Glutamatergic neuron (in vitro differentiated cells): ENCODE measurements around the gene ABCD1. TPM values are rescaled to one million over a fixed set of nuclear protein-coding genes. Genes with fewer than 3 reads are reported as not detected.

Source experiments
- DNase-seq: peaks from one replicate; pipeline ENCODE4 v3.0.0; 2022
- H3K27ac Mint-ChIP-seq: one replicate; pipeline ENCODE4 v1.8.0; 2020; ENCODE audit warnings: mild to moderate bottlenecking, mixed read lengths, inconsistent platforms; ENCODE audit not compliant: unreplicated experiment
- H3K27me3 Mint-ChIP-seq: one replicate; pipeline ENCODE4 v1.8.0; 2020; ENCODE audit warnings: mild to moderate bottlenecking, moderate library complexity, mixed read lengths, inconsistent platforms; ENCODE audit not compliant: unreplicated experiment
- H3K36me3 Mint-ChIP-seq: one replicate; pipeline ENCODE4 v1.8.0; 2020; ENCODE audit warnings: mild to moderate bottlenecking, mixed read lengths, inconsistent platforms; ENCODE audit not compliant: unreplicated experiment
- H3K4me1 Mint-ChIP-seq: one replicate; pipeline ENCODE4 v1.8.0; 2020; ENCODE audit warnings: mild to moderate bottlenecking, low read depth, mixed read lengths, inconsistent platforms; ENCODE audit not compliant: unreplicated experiment
- H3K4me3 Mint-ChIP-seq: one replicate; pipeline ENCODE4 v1.8.0; 2020; ENCODE audit warnings: mild to moderate bottlenecking, mixed read lengths, inconsistent platforms; ENCODE audit not compliant: unreplicated experiment
- H3K9me3 Mint-ChIP-seq: one replicate; pipeline ENCODE4 v1.8.0; 2020; ENCODE audit warnings: mild to moderate bottlenecking, moderate library complexity, mixed read lengths, inconsistent platforms; ENCODE audit not compliant: unreplicated experiment
- total RNA-seq: library from RNA; stranded (reverse); fragmentation: NEBNext Ultra II Directional; extraction: Animal tissue kit (Norgen Biotek cat#: 25700); gene quantifications from one replicate; pipeline ENCODE4 v1.2.1, GENCODE V29; 2021; ENCODE audit not compliant: unreplicated experiment
- TF ChIP-seq, protein P1 (sequence below): fragments of 200-600 bp; sonication (generic); IDR thresholded peaks from one replicate; pipeline ENCODE4 v1.5.0; 2021; ENCODE audit not compliant: partially characterized antibody, unreplicated experiment

The ABCD1 gene
- total RNA-seq, 1 donor from 2014 or later = 13.5 TPM

- Mint-ChIP-seq H3K9me3 (no peaks in the 10 kb centered on the region), H3K4me3 (no peak overlapping the region), H3K36me3 (no peaks in the 10 kb centered on the region), H3K27ac (no peak overlapping the region), H3K27me3 (no peaks in the 10 kb centered on the region), H3K4me1 (no peaks in the 10 kb centered on the region)
- DNase-seq = peak; percentile 11
- TF ChIP-seq, protein P1, sequence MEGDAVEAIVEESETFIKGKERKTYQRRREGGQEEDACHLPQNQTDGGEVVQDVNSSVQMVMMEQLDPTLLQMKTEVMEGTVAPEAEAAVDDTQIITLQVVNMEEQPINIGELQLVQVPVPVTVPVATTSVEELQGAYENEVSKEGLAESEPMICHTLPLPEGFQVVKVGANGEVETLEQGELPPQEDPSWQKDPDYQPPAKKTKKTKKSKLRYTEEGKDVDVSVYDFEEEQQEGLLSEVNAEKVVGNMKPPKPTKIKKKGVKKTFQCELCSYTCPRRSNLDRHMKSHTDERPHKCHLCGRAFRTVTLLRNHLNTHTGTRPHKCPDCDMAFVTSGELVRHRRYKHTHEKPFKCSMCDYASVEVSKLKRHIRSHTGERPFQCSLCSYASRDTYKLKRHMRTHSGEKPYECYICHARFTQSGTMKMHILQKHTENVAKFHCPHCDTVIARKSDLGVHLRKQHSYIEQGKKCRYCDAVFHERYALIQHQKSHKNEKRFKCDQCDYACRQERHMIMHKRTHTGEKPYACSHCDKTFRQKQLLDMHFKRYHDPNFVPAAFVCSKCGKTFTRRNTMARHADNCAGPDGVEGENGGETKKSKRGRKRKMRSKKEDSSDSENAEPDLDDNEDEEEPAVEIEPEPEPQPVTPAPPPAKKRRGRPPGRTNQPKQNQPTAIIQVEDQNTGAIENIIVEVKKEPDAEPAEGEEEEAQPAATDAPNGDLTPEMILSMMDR = no peak
These were observed 52.0 kb downstream of the ABCD1 start for GRCh38 chrX:153776611-153777045.

DNA sequence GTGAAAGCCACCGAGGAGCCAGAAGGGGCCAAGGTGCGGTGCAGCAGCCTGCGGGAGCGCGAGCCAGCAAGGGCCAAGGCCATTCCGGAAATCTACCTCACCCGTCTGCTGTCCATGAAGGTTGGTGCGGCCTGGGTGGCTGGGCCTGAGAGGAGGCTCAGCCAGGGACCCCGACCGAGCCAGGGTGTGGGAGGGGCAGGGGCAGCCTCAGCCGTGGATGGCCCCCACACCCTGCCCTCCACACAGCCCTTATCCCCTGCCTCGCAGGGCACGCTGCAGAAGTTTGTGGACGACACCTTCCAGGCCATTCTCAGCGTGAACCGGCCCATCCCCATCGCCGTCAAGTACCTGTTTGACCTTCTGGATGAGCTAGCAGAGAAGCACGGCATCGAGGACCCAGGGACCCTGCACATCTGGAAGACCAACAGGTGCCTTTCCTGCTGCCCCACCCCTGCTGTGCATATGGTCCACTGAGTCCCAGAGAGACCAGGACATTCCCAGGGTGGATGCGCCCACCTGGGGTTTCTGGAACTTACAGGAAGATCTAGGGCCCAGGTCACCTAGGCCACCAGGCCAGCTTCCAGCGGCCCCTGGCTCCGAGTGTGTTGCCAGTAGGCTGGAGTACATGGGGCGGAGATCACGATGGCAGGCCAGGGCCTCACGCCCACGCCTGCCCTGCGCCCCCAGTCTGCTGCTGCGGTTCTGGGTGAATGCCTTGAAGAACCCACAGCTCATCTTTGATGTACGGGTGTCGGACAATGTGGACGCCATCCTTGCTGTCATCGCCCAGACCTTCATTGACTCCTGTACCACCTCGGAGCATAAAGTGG, 52.8 kb downstream of the ABCD1 start:
- TF ChIP-seq, protein P1 = no peak
- H3K27me3 Mint-ChIP-seq = no peaks in the 10 kb centered on the region
- no peaks in the 10 kb centered on the region for H3K9me3 Mint-ChIP-seq
- H3K36me3 Mint-ChIP-seq = no peaks in the 10 kb centered on the region
- no peaks in the 10 kb centered on the region for H3K4me1 Mint-ChIP-seq
- DNase-seq = no peak
- H3K4me3 Mint-ChIP-seq = no peak overlapping the region
- H3K27ac Mint-ChIP-seq = no peak overlapping the region

DNA sequence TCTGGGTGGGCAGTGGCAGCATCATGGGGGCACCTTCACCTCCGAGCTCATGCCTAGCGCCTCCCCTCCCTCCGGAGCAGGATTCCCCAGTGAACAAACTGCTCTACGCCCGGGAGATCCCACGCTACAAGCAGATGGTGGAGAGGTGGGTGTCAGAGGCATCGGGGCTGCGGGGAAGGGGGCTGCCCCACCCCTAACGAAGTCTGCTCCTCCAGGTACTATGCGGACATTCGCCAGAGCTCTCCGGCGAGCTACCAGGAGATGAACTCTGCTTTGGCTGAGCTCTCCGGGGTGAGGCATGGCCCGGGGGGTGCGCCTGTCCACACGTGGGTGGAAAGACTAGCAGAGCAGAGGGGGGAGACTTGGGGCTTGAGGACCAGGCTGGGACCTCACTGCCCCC, 53.5 kb downstream of the ABCD1 start:
- H3K4me1 Mint-ChIP-seq = no peaks in the 10 kb centered on the region
- TF ChIP-seq, protein P1 = no peak
- no peaks in the 10 kb centered on the region for H3K36me3 Mint-ChIP-seq
- H3K27me3 Mint-ChIP-seq = no peaks in the 10 kb centered on the region
- DNase-seq = peak; percentile 0
- H3K9me3 Mint-ChIP-seq = no peaks in the 10 kb centered on the region
- H3K27ac Mint-ChIP-seq = no peak overlapping the region
- no peak overlapping the region for H3K4me3 Mint-ChIP-seq

GRCh38 chrX:153778684-153779101, 54.0 kb downstream of the ABCD1 start:
- Mint-ChIP-seq H3K4me1 (no peaks in the 10 kb centered on the region), H3K27me3 (no peaks in the 10 kb centered on the region), H3K27ac (no peak overlapping the region), H3K4me3 (no peak overlapping the region), H3K36me3 (no peaks in the 10 kb centered on the region), H3K9me3 (no peaks in the 10 kb centered on the region)
- TF ChIP-seq, protein P1 = no peak
- DNase-seq = peak; percentile 6

DNA sequence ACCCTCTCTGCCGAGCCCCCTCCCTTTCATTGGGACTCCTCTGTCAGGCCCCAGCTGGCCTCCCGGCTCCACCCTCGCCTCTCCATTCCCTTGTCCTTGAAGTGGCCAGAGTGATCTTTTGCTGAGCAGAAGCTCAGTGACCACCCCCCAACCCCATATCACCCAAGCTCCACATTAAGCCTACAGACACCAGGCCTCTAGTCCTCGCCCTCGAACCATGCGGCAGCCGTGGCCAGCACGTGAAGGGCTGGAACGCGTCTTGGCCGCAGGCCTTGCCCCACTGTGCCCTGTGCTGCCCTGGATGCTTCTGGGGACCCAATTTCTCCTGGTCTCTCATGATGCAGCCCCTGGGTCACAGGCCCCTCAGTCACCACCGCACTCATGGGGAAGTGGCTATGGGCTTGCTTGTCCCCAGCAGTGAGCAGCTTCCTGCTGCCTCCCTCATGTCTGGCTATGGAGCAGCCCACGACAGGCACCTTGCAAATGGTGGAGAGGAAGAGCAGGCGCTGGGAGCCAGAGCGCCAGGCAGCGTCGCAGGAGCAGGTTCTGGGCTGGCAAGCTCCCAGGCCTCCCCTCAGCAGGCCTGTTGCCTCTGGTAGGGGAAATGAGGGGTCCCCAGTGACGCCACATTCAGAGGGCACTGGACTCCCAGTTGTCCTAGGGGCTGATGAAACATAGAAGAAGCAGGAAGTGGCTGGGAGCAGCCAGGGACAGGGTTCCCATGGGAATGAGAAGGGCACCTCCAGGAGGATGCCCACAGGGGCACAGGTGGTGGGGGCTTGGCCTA, 55.4 kb downstream of the ABCD1 start:
- H3K4me3 Mint-ChIP-seq = no peak overlapping the region
- DNase-seq = no peak
- H3K4me1 Mint-ChIP-seq = no peaks in the 10 kb centered on the region
- no peaks in the 10 kb centered on the region for H3K27me3 Mint-ChIP-seq
- H3K27ac Mint-ChIP-seq = peak overlapping the region; percentile 18
- TF ChIP-seq, protein P1 = no peak
- H3K9me3 Mint-ChIP-seq = no peaks in the 10 kb centered on the region
- no peaks in the 10 kb centered on the region for H3K36me3 Mint-ChIP-seq
